Left ventricle myocardium superior (tissue), 1 donor: ENCODE results near the gene LYPLAL1. TPM values are rescaled to one million over a fixed set of nuclear protein-coding genes. Genes with fewer than 3 reads are reported as not detected.

ENCODE experiments used
- ATAC-seq: fragments of 200-7000 bp; cut with Tn5 transposase; one replicate; pipeline ENCODE4 v1.9.1; 2020; ENCODE audit warnings: mild to moderate bottlenecking, moderate library complexity
- DNase-seq: peaks from one replicate; pipeline ENCODE4 v3.0.0-alpha.2; 2020
- intact Hi-C: fragments of 100-400 bp; cut with micrococcal nuclease; formaldehyde crosslinking; loops from one replicate; pipeline ENCODE4 v1.11.0; 2022
- total RNA-seq: library from RNA; stranded (reverse); fragmentation: NEBNext Ultra II Directional; extraction: Animal tissue kit (Norgen Biotek cat#: 25700); gene quantifications from one replicate; pipeline ENCODE4 v1.2.1, GENCODE V29; 2021
- donor health status: DM: no; HTN: yes; CAD: no; lungs with severe emphysema.

Gene LYPLAL1
- total RNA-seq, 1 donor from 2014 or later: 63.7 TPM

DNA sequence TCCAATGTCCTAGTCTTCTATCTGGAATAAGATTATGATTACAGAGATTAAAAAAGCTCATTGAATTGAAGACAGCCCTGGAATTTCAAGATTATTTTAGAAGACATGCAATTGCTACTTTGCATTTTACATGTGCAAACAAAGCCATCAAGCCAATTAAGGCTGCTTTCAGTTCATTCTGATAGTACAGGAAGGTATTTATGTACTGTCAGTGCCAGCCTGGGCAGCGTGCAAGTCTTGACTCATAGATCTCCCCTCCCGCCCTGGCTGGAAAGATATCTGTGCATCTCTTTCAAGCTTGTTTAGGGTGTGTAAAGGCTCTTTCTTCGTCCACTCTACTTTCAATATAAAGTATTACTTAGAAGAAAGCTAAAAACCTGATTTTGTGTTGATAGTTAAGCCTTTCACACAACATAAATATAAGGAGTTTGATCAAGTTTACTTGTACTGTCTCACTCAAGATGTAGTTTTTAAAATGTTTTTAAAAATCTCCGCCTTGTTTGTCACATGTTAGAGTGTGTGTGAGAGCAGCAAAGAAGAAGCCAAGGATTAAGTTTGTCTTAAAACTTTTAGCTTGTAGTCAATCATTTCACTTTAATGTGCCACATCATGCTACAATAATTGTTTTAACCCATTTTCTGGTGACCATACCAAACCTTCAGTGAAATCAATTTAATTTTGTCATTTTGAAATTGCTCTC lies 13.6 kb upstream of the LYPLAL1 start:
- intact Hi-C loops: no loop called here
- ATAC-seq (no peak), DNase-seq (no peak)

DNA sequence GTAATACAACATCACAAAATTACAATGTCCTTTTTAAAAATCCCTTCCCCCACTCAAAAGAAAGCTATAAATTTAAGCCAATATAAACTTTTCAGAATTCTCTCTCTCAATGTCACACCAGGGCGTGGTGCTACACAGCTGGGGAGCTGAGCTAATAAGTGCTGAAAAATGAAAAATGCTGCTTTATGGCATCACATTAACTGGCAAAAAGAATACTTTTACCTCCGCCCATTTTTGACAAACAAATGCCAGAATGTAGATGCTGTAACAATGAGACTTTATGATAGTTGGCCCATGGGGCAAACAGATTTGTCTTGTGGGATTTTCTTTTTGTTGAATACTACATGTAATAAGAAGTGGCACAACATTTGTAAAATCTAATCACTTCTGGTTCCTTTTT lies 12.7 kb upstream of the LYPLAL1 start:
- ATAC-seq: peak; percentile 50
- no peak for DNase-seq
- intact Hi-C loops: no loop called here

DNA sequence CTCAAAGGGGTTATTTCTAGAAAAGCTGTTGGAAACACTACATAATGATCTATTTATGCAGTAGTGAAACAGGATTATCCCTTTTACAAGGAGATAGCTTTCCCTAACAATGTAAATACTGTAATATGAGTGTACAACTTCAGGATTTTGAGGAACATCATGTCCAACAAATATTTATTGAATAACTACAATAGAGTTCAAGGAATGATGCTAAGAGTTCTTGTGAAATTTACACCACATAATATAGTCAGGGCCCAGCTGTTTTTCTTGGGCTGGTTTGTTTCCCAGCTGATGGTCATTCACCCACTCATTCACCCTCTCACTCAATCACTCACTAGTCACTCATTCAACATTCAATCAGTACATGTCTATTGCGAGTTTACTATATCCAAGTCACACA lies 12.3 kb upstream of the LYPLAL1 start:
- DNase-seq (no peak), ATAC-seq (no peak)
- intact Hi-C loops: no loop called here

DNA sequence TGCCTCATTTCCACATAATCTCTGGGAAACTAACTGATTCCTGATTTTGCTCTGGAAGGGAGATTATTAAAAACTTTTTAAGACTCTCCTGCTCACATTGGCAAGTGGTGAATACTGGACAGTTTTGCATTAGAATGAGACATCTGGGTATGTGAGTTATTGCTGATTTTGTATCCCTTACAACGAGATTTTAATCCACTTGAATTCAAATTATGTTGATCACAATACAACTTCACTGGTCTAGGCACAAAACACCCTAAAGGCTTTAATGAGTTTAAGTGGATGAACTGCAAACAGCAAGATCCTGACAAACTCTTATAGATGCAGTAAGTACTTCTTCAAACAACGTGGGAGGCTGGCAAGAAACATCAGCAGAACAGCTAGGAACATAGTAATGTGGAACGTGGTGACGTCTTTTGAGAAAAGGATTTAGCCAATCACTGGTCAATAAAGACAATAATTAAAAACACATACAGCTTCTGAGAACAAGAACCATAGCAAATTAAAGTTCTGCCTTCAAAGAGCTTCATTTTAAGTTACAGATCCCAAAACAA lies 10.2 kb upstream of the LYPLAL1 start:
- intact Hi-C loops: no loop called here
- DNase-seq: no peak
- ATAC-seq: no peak

DNA sequence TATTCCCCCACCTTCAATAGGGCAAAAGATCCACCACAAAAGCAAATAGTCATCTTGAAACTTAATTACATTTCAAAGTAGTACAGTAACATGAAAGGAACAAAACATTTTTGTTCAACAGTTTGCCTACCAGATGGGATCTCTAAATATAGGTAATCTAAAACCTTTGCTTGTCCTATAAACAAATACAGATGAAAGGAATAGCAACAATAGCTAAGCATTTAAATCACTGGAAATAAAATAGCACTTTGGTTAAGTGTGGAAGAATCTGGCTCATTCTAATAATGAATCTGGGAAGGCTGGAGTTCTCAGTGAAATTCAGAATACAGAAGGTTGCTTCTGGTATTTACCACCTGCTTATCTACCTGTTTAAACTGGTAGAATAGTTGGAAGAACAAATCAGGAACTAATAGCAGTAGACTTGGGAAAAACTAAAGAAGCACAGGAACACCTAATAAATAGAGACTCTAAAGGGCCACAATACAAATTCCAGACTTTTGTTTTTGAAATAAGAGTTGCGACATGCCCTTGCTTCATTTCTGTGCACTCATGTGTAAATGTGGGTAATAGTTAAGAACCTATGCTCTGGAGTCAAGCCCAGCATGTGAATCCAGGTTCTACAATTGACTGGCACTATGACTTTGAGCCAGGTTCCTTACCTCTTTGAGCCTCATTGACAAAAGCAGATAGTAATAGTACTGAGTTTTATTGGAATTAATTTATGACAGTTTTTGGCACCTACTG lies 2.3 kb upstream of the LYPLAL1 start:
- ATAC-seq: no peak
- intact Hi-C loops: no loop called here

DNA sequence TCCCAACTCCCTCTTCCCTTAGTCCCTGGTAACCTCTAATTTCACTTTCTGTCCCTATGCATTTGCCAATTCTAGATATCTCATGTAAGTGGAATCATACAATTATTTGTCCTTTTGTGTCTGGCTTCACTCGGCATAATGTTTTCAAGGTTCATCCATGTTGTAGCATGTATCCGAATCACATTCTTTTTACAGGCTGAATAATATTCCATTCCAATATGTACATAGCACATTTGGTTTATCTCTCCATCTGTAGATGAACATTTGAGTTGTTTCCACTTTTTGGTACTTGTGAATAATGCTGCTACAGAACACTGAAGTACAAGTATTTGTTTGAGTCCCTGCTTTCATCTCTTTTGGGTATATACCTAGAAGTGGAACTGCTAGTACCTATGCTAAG lies 857 bp upstream of the LYPLAL1 start:
- intact Hi-C loops: no loop called here
- DNase-seq (no peak), ATAC-seq (no peak)

More for the DNA sequence above, 2.3 kb upstream of the LYPLAL1 start:
- DNase-seq: no peak

DNA sequence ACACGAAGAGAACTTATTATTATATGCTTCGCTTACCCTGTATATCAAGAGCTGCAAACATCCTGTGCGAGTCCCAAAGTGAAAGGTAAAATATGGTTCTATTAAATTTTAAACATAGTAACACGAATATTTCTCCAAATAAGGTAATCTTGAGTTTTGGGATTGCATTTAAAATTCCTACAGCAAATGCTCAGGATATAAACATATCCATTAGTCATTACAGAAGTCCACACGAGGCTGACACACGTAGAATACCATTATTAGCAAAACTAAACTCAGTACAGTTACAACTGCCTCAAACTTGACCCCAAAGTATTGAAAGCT lies 282 bp upstream of the LYPLAL1 start:
- ATAC-seq: no peak
- intact Hi-C loops: no loop called here
- DNase-seq: no peak

DNA sequence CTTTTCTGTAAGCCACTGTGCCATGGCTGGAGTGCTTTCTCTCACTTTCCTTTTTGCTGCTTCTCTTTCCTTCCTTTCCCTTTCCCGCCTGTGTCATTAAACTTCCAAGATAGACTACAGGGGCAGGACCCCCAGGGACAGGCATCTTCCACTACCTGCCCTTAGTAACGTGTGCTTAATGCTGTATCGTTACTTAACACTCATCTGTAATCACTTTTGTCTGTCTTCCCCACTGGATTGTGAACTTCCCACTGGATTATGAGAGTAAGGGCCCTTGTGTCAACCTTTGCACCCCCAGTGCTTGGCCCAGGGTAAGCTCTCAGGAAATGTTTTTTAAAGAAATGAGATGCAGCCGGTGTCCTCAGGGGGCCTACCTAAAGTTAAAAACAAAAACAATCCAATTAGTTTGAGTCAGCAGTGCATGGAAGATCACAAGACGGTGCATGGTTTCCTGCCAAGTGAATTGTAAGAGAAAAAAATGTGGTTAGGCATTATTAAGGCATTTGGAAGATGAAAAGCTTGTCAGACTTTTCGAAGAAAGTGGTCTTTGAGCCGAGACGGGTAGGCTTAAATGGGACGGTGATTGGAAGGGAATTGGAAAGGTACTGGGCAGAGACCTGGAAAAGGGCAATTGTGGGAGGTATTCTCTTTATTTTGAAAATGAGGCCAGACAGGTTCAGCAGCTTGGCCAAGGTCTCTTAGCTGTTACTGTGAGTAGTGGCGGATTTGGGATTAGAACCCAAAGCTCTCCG lies 958 bp downstream of the LYPLAL1 start:
- ATAC-seq (peak; percentile 32), DNase-seq (no peak)
- intact Hi-C loops: no loop called here

DNA sequence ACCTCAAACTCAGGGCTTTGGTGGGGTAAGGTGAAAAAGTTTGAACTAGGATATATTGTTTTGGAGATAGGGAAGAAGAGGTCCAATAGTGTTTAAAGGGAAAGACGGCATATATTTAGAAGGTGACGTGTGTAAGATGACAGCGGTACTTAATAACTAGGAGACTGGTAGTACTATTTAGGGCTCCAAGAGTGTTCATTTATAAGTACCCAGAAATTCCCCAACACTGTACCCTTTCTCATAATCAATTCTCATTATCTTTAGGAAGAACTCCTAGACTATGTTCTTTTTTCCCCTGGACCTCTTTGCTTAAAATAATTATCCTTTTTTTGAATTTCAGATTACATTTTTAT lies 1.5 kb downstream of the LYPLAL1 start:
- ATAC-seq: peak; percentile 71
- DNase-seq: no peak
- intact Hi-C loops: no loop called here

DNA sequence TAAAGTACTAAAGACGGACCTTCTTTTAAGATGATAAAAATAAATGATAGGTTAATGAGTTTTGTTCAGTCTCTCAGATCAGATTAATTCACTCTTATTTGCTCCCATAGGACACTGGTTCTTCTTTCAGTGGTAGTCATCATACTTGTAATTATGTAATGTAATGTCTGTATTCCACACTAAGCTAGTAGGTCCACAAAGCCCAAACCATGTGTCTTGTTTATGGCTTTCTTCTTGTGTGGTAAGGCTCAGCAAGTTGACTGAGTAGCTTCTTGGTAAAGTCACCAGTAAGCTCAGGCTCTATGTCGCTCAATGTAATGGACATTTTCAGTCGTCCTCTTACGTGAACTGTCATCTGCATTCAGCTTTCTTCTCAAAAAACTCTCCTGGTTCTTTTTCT lies 2.5 kb downstream of the LYPLAL1 start:
- ATAC-seq (no peak), DNase-seq (no peak)
- intact Hi-C loops: no loop called here

DNA sequence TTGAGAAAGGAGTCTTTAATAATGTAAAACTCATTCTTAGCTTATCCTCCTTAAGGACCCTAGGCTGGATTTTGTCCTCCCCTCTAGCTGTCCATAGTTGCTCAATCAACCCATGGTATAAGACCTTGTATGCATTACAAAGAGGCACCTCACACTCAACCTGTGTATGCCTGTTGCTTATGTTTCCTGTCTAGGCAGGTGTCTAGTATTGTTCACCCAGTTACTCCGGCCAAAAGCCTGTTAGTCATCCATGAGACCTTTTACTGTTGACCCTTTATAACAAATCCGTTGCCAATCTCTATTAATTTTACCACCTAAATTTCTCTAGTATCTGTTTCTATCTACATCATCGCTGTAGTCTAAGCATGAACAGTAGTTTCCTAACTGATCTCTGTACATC lies 3.7 kb downstream of the LYPLAL1 start:
- DNase-seq (no peak), ATAC-seq (no peak)
- intact Hi-C loops: no loop called here

DNA sequence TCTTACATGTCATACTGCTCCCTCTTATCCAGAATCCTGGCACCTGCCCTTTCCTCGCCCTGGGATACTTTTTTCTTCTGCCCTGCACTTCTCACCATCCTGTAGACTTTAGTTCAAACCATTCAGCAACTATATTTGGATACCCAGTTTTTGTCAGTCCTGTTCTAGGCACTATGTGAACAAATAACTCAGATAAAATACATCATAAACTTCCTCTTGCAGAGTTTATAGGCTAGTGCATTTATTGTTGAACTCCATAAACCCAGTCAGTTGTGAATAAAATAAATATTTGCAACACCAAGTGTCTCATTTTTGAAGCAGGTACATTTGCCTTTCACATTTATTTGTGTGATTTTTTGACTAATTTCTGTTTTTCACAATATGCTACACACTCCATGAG lies 4.3 kb downstream of the LYPLAL1 start:
- ATAC-seq (no peak), DNase-seq (no peak)
- intact Hi-C loops: no loop called here

DNA sequence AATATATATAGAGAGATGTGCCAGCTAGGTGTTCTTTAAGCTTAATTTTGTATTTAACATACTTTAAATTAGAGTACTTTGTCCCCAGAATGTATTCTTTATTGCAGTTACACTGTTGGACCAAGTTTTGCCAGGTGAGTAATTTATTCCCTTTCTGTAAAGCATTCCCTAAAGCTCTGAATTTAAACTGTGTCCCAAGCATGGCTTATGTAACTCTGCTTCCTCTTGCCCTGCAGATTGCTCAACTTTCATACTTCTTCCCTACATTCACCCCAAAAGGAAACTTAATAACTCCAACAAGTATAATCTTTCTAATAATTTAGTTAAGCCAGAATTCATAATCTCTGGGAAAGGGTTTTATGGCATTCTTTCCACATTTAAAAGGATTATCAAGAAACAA lies 5.6 kb downstream of the LYPLAL1 start:
- intact Hi-C loops: no loop called here
- ATAC-seq: no peak
- DNase-seq: no peak

DNA sequence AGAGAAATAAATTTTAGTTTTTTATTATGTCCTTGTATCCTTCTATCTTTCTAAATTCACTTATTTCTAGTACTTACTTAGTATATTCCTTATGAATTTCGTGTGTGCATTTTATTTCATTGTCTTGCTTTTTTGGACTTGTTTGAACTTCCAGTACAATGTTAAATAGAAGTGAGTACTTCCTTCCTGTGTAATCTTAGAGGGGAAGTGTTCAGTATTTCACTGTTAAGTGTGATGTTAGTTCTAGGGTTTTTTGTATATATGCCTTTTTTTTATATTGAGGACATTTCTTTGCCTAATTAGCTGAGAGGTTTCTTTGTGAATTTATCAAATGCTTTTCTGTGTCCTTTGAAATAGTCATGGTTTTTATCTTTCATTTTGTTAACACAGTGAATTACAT lies 10.7 kb downstream of the LYPLAL1 start:
- ATAC-seq: no peak

DNA sequence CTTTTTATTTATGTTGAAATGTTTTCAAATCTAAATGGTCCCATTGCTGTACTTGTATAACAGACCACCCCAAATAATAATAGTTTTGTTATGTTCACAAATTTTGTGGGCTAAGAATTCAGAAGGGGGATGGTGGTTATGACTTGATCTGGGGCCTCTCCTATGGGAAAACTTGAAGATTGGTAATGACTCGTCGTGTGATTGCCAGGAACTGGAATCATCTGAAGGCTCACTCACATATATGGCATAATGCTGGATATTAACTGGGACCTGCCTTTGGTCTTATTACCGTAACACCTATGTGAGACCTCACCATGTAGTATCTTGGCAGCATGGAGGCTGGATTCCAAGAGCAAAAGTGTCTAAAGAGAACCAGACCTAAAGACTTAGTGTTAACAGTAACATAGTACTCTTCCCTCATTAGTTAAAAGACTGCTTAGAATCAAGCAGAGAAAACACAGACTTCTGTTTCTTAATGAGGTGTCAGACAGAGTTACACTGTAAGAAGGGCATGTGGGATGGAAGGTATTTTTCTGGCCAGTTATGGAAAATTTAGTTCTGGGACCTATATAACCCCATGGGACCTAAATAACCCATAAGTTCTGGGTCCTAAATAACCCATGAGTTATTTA lies 11.9 kb downstream of the LYPLAL1 start:
- ATAC-seq: no peak
- intact Hi-C loops: no loop called here
- no peak for DNase-seq

More for the DNA sequence above, 10.7 kb downstream of the LYPLAL1 start:
- no peak for DNase-seq
- intact Hi-C loops: no loop called here

DNA sequence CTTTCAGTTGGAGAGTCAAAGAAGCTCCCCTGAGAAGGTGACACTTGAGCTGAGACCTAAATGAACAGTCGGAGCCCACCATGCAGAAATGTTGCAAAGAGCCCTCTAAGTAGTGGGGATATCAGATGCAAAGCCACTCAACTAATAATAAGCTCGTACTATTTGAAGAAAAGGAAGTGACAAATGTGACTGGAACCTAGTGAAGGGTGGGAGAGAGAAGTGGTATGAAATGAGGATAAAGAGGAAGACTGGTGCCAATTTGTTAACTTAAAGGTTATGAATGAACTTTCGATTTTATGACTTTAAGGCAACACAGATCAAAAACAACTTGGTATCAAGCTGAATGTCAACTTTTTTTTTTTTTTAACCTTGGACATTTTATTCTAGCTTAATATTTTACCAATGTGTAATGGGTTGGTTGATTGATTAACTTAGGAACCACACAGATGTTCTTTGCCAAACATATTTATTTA lies 14.7 kb downstream of the LYPLAL1 start:
- DNase-seq: no peak
- ATAC-seq: peak; percentile 41
- intact Hi-C loops: no loop called here

DNA sequence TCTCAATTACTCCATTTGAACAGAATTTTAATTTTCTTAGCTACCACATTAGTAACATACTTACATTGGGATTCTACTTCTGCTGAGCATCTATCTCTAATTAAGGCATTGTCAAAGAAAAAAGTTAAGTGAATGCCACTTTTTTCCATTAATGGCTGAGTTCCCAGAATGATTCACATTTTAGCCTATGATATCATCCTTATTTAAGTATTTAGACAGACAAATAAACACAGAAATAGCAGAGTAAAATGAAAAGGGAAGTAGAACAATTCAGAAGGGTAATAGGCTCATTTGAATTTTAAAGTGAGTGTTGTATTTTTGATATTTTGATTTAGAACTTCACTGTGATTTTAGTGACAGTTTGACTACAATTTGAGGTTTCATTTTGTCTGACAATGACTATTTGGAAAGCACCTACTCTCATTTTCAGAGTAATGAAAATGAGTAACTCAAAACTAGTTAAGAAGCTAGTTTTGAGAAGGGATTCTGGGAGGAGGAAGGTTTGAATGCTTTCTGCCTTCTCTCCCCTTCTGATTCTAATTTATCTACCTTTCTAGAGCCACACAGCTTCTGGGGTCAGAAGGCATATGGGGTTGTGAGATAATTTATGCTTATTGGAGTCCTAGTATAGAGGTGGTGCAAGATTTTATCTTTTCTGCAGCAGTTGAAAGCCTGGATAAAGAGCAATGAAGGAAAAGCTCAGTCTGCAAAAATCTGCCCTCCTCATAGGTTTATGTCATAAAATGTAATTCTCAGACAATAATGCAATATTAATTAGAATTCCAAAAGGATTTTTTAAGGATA lies 15.5 kb downstream of the LYPLAL1 start:
- peak; percentile 61 for ATAC-seq
- intact Hi-C loops: no loop called here
- no peak for DNase-seq

DNA sequence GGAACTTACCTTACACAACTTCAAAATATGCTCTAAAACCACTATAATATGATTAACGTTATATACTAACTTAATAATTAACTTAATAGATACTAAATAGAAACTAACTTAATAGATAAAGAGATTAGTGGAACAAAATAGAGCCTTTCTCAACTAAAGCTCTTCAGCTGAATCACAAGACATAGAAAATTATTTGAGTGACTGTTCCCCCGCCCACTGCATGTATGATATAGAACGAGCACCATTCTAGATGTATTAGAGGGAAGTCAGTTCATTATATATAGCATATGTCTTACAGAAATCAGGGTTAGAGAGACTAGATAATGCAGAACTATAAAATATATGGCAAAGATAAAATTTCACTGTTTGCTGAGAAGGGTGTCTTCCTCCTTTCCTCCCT lies 16.3 kb downstream of the LYPLAL1 start:
- DNase-seq: no peak
- intact Hi-C loops: no loop called here
- ATAC-seq: no peak

DNA sequence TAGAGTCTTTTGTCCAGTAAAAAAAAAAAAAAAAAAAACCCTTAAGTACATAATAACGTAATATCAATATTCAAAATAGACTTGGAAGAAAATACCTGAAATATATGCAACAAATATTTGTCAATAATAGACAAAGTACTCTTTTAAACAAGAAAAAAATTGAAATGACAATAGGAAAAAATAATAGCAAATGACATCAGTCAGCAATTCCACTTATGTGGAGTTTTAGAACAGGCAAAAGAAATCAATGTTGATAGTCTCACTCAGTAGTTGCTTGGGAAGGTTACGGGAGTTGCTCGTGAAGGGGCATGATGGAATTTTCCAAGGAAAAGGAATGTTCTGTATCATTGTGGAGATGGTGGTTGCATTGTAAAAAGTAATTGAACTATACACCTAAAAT lies 16.9 kb downstream of the LYPLAL1 start:
- no peak for ATAC-seq
- DNase-seq: no peak
- intact Hi-C loops: no loop called here
